Sigmoid colon (tissue), 7 donors: ENCODE results near the gene FAM53A. TPM values are rescaled to one million over a fixed set of nuclear protein-coding genes. Genes with fewer than 3 reads are reported as not detected.

ENCODE experiments used
- DNase-seq: peaks from one replicate; pipeline ENCODE4 v3.0.0-alpha.2; 2019
- H3K27ac ChIP-seq, 4 donors: fragments of 200-600 bp; sonication (generic); one replicate each; pipeline ENCODE4 v1.5.1; 2016 to 2019; ENCODE audit warnings: mild to moderate bottlenecking in 1 of 4
- H3K27me3 ChIP-seq, 3 donors: fragments of 200-600 bp; sonication (generic); one replicate each; pipeline ENCODE4 v1.5.1; 2019; ENCODE audit warnings: mild to moderate bottlenecking in 1 of 3
- H3K36me3 ChIP-seq, 4 donors: fragments of 200-600 bp; sonication (generic); one replicate each; pipeline ENCODE4 v1.5.1; 2016 to 2019
- H3K4me1 ChIP-seq, 4 donors: fragments of 200-600 bp; sonication (generic); one replicate each; pipeline ENCODE4 v1.5.1; 2017 to 2019
- H3K4me3 ChIP-seq, 4 donors: fragments of 200-600 bp; sonication (generic); one replicate each; pipeline ENCODE4 v1.5.1; 2017 to 2019; ENCODE audit warnings: mild to moderate bottlenecking in 2 of 4, moderate library complexity in 1 of 4
- H3K9me3 ChIP-seq, 4 donors: fragments of 200-600 bp in 3 of 4; sonication (generic) in 3 of 4; one replicate each; pipeline versions ENCODE4 v1.5.1 to v1.6.1; 2013 to 2019
- EP300 ChIP-seq, 4 donors: sonication (generic); formaldehyde crosslinking; IDR thresholded peaks; one replicate each; pipeline ENCODE4 v1.6.1; 2017; ENCODE audit warnings: antibody characterized with exemption in 4 of 4
- POLR2A ChIP-seq, 2 donors: fragments of 450-650 bp; IDR thresholded peaks; one replicate each; pipeline ENCODE4 v1.6.1; 2016; ENCODE audit warnings: antibody characterized with exemption in 2 of 2, mild to moderate bottlenecking in 2 of 2, moderate library complexity in 2 of 2
- POLR2AphosphoS5 ChIP-seq, 4 donors: sonication (generic); formaldehyde crosslinking; IDR thresholded peaks; one replicate each; pipeline ENCODE4 v1.6.1; 2017; ENCODE audit warnings: antibody characterized with exemption in 4 of 4
- WGBS, 2 donors: extraction: QIAGEN DNeasy Blood & Tissue Kit; methylation state at CpG; one replicate each; pipeline ENCODE4 v1.1.7; 2013; 5-methylcytosine and 5-hydroxymethylcytosine counted together
- intact Hi-C: fragments of 100-400 bp; cut with DNase I; formaldehyde crosslinking; loops from one replicate; pipeline ENCODE4 v1.15.1; 2023
- polyA plus RNA-seq, 3 donors: library from polyadenylated mRNA; stranded (reverse); fragments of 200-250 nt; gene quantifications; one replicate each; pipeline ENCODE4 v1.2.3, GENCODE V29; 2013
- total RNA-seq, 4 donors: library from RNA; depleted of rRNA; stranded (reverse); fragments of >200 nt; gene quantifications; one replicate each; pipeline ENCODE4 v1.1.0, GENCODE V29; 2016
- TF ChIP-seq, protein P1 (sequence below), 4 experiments: fragments of 450-650 bp in 3 of 4; fragments of 200-600 bp in 1 of 4; IDR thresholded peaks; one replicate each; pipeline ENCODE4 v1.5.1; 2016 to 2019; ENCODE audit warnings: antibody characterized with exemption in 4 of 4, mild to moderate bottlenecking in 3 of 4, moderate library complexity in 2 of 4
- donor health status: healthy with polysubstance abuse.
- donor health status: Bipolar disorder and iron deficiency.
- donor health status: healthy.

Gene FAM53A
- total and polyA plus RNA-seq, 7 donors, result 0.23 to 4.1 (median 1.4) TPM

- Histone ChIP-seq H3K4me1 (no peaks in the 10 kb centered on the region), H3K36me3 (no peaks in the 10 kb centered on the region), H3K27me3 (no peaks in the 10 kb centered on the region), H3K9me3 (no peaks in the 10 kb centered on the region), H3K27ac (no peak overlapping the region), H3K4me3 (no peak overlapping the region)
- 93% methylated on average over 38 of the region's 38 CpGs for WGBS, 2 donors
- no peak for DNase-seq
- intact Hi-C loops, result no loop called here
- no peak for TF ChIP-seq POLR2A (IDR thresholded peaks at IDR 0.05)
- TF ChIP-seq POLR2AphosphoS5 (IDR thresholded peaks at IDR 0.05), result no peak
- TF ChIP-seq, protein P1, sequence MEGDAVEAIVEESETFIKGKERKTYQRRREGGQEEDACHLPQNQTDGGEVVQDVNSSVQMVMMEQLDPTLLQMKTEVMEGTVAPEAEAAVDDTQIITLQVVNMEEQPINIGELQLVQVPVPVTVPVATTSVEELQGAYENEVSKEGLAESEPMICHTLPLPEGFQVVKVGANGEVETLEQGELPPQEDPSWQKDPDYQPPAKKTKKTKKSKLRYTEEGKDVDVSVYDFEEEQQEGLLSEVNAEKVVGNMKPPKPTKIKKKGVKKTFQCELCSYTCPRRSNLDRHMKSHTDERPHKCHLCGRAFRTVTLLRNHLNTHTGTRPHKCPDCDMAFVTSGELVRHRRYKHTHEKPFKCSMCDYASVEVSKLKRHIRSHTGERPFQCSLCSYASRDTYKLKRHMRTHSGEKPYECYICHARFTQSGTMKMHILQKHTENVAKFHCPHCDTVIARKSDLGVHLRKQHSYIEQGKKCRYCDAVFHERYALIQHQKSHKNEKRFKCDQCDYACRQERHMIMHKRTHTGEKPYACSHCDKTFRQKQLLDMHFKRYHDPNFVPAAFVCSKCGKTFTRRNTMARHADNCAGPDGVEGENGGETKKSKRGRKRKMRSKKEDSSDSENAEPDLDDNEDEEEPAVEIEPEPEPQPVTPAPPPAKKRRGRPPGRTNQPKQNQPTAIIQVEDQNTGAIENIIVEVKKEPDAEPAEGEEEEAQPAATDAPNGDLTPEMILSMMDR (IDR thresholded peaks at IDR 0.05), result no peak
- no peak for TF ChIP-seq EP300 (IDR thresholded peaks at IDR 0.05)
Observed at GRCh38 chr4:1623400-1623799, 60.7 kb downstream of the FAM53A start.

DNA sequence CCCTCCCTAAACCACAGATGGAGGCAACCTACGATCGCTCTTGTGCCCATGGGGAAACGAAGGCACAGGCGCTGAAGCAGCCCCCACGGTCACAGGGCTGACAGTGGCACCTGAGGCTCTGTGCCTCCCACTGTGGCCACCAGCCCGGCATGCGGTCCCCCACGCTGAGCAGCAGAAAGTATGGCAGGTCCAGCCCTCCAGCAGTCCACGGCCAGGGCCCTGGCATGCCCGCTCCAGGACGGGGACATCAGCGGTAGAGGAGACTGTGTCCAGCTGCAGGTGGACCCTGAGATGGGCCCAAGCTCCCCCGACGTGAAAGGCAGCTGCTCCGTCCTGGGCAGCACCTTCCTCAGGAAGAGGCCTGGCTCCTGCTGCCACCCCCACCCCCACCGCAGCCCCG lies 61.2 kb downstream of the FAM53A start:
- Histone ChIP-seq H3K27ac (no peak overlapping the region), H3K4me1 (no peaks in the 10 kb centered on the region), H3K4me3 (no peak overlapping the region), H3K36me3 (no peaks in the 10 kb centered on the region), H3K27me3 (no peaks in the 10 kb centered on the region), H3K9me3 (peaks cover 0 to 2% (median 0%) of the 10 kb centered on the region in 4 donors)
- WGBS, 2 donors, result 86 to 87% methylated on average over 17 of the region's 17 CpGs
- intact Hi-C loops, result no loop called here
- DNase-seq, result no peak
- no peak for TF ChIP-seq POLR2AphosphoS5 (IDR thresholded peaks at IDR 0.05)
- TF ChIP-seq, protein P1 (IDR thresholded peaks at IDR 0.05), result no peak
- no peak for TF ChIP-seq EP300 (IDR thresholded peaks at IDR 0.05)
- no peak for TF ChIP-seq POLR2A (IDR thresholded peaks at IDR 0.05)

DNA sequence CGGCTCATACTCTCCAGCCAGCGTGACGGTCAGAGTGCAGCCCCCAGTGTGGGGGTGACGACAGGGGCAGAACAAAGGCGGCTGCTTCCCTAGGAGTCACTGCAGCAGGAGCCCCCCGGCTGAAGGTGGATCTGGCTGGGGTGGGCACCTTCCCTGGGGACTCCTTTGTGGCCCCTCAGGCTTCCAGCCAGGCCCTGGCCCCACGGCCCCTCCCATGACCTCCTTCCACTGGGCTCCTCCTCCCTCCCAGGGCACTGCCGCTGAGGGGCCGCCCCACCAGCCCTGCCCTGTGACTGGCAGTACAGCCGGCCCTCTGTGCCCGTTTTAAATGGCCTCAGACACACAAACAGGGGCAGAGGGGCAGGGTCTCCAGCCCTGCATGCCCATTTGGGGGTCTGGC lies 61.9 kb downstream of the FAM53A start:
- 67 to 83% methylated on average over 11 of the region's 11 CpGs for WGBS, 2 donors
- Histone ChIP-seq H3K9me3 (peaks cover 0 to 2% (median 0%) of the 10 kb centered on the region in 4 donors), H3K4me1 (no peaks in the 10 kb centered on the region), H3K27me3 (no peaks in the 10 kb centered on the region), H3K27ac (no peak overlapping the region), H3K4me3 (no peak overlapping the region), H3K36me3 (no peaks in the 10 kb centered on the region)
- TF ChIP-seq POLR2AphosphoS5 (IDR thresholded peaks at IDR 0.05) (no peak), EP300 (IDR thresholded peaks at IDR 0.05) (no peak), POLR2A (IDR thresholded peaks at IDR 0.05) (no peak)
- TF ChIP-seq, protein P1 (IDR thresholded peaks at IDR 0.05), result no peak
- no peak for DNase-seq
- intact Hi-C loops, result no loop called here

DNA sequence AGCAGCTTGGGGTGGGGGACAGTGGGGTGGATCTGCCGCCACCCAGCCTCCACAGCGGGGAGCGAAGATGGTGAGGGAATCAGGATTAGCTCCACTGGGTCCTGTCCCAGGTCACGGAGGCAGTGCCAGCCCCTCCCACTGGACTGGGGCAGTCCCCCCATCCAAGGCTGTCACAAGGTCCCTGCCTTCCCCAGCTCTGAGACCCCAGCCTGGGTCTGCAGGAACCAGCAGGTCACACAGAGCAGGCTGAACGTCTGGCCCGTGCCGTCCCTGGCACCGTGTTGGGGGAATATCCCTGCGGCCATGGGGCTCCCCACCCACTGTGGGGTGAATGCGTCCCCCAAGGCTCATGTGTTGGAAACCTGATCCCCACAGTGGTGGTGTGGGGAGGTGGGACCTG lies 62.6 kb downstream of the FAM53A start:
- 85 to 87% methylated on average over 10 of the region's 10 CpGs for WGBS, 2 donors

More for the DNA sequence above, 62.6 kb downstream of the FAM53A start:
- no peak overlapping the region for H3K27ac ChIP-seq
- H3K9me3 ChIP-seq, result peaks cover 0 to 2% (median 0%) of the 10 kb centered on the region in 4 donors
- H3K4me1 ChIP-seq, result no peaks in the 10 kb centered on the region
- TF ChIP-seq EP300 (IDR thresholded peaks at IDR 0.05) (no peak), POLR2A (IDR thresholded peaks at IDR 0.05) (no peak), POLR2AphosphoS5 (IDR thresholded peaks at IDR 0.05) (no peak)
- TF ChIP-seq, protein P1 (IDR thresholded peaks at IDR 0.05), result no peak
- intact Hi-C loops, result no loop called here
- no peaks in the 10 kb centered on the region for H3K27me3 ChIP-seq
- H3K36me3 ChIP-seq, result no peaks in the 10 kb centered on the region
- DNase-seq, result no peak
- H3K4me3 ChIP-seq, result no peak overlapping the region
